HepG2 (cell line): Measurements from ENCODE around the gene LMTK2. TPM values are rescaled to one million over a fixed set of nuclear protein-coding genes. Genes with fewer than 3 reads are reported as not detected.
A peak's percentile ranks its signal among the peaks of the same experiment; 100 is the strongest.

Experiments used
- CENPT ChIP-seq: sonication (generic); formaldehyde crosslinking; IDR thresholded peaks from 2 replicates; pipeline ENCODE4 v1.8.0; 2022; ENCODE audit warnings: low read depth, mild to moderate bottlenecking, moderate library complexity, missing genetic modification reagents
- KLF9 ChIP-seq: IDR thresholded peaks from 2 replicates; pipeline ENCODE4 v1.6.1; 2016; ENCODE audit warnings: low read depth
- NFRKB ChIP-seq: fragments of 450-650 bp; IDR thresholded peaks from 2 replicates; pipeline ENCODE4 v1.6.1; 2017
- NR3C1 ChIP-seq: sonication (generic); formaldehyde crosslinking; IDR thresholded peaks from 2 replicates; pipeline ENCODE4 v1.4.0; 2020; ENCODE audit warnings: missing genetic modification reagents
- RCOR2 ChIP-seq: IDR thresholded peaks from 2 replicates; pipeline ENCODE4 v1.6.1; 2016; ENCODE audit warnings: missing biosample characterization, missing genetic modification reagents
- RELA ChIP-seq: sonication (generic); formaldehyde crosslinking; IDR thresholded peaks from 2 replicates; pipeline ENCODE4 v1.4.0; 2020; ENCODE audit warnings: missing genetic modification reagents
- TAF15 ChIP-seq: fragments of 200-400 bp; formaldehyde crosslinking; IDR thresholded peaks from one replicate; pipeline ENCODE4 v1.6.1; 2018; ENCODE audit warnings: mild to moderate bottlenecking, low read depth, low read length; ENCODE audit not compliant: poor library complexity, severe bottlenecking
- TCF12 ChIP-seq, 2 experiments: fragments of 450-650 bp in 1 of 2; sonication (generic) in 1 of 2; formaldehyde crosslinking in 1 of 2; IDR thresholded peaks; 2 replicates each; pipeline versions ENCODE4 v1.6.1 to v1.8.0; 2017 to 2022; ENCODE audit warnings: antibody characterized with exemption in 1 of 2, mild to moderate bottlenecking in 1 of 2, missing genetic modification reagents in 1 of 2, moderate library complexity in 1 of 2
- THAP11 ChIP-seq: IDR thresholded peaks from 2 replicates; pipeline ENCODE4 v1.6.1; 2016; ENCODE audit warnings: missing biosample characterization, missing genetic modification reagents
- ZNF350 ChIP-seq: sonication (generic); formaldehyde crosslinking; IDR thresholded peaks from 2 replicates; pipeline ENCODE4 v1.4.0; 2020; ENCODE audit warnings: mild to moderate bottlenecking, low read depth, missing genetic modification reagents, borderline replicate concordance
- ZNF546 ChIP-seq: sonication (generic); formaldehyde crosslinking; conservative IDR thresholded peaks from 2 replicates; pipeline ENCODE4 v1.8.1; 2023; ENCODE audit warnings: mild to moderate bottlenecking, missing genetic modification reagents
- ZNF562 ChIP-seq: sonication (generic); formaldehyde crosslinking; IDR thresholded peaks from 2 replicates; pipeline ENCODE4 v1.8.0; 2022; ENCODE audit warnings: missing genetic modification reagents, borderline replicate concordance
- ZNF619 ChIP-seq: sonication (generic); formaldehyde crosslinking; IDR thresholded peaks from 2 replicates; pipeline ENCODE4 v1.4.0; 2020; ENCODE audit warnings: mild to moderate bottlenecking, missing genetic modification reagents
- ZNF772 ChIP-seq: sonication (generic); formaldehyde crosslinking; IDR thresholded peaks from 2 replicates; pipeline ENCODE4 v1.5.0; 2020; ENCODE audit warnings: mild to moderate bottlenecking, missing genetic modification reagents
- ZNF792 ChIP-seq: IDR thresholded peaks from 2 replicates; pipeline ENCODE4 v1.6.1; 2016
- ZSCAN29 ChIP-seq: sonication (generic); formaldehyde crosslinking; conservative IDR thresholded peaks from 2 replicates; pipeline ENCODE4 v1.4.0; 2020; ENCODE audit warnings: mild to moderate bottlenecking, missing genetic modification reagents
- polyA plus RNA-seq, 8 experiments: library from polyadenylated mRNA; depleted of rRNA in 3 of 8; stranded (reverse) in 7 of 8; unstranded in 1 of 8; fragments of >200 nt; fragmentation: Illumina TruSeq in 4 of 8; extraction: Trizol in 4 of 8; gene quantifications; 2 replicates each; pipeline versions ENCODE4 v1.2.1 to v1.2.3, GENCODE V29; 2011 to 2016; ENCODE audit warnings: low read depth in 4 of 8, missing spikeins in 1 of 8, mixed read lengths in 1 of 8; ENCODE audit not compliant: insufficient read depth in 1 of 8
- total RNA-seq, 5 experiments: library from RNA; depleted of rRNA; stranded (reverse); fragments of >200 nt; fragmentation: Illumina TruSeq; extraction: Trizol; gene quantifications; 2 replicates each; pipeline ENCODE4 v1.2.3, GENCODE V29; 2016; ENCODE audit warnings: low read depth in 1 of 5
- TF ChIP-seq, protein P1 (sequence below): sonication (generic); formaldehyde crosslinking; IDR thresholded peaks from 2 replicates; pipeline ENCODE4 v1.5.0; 2020; ENCODE audit warnings: missing genetic modification reagents
- TF ChIP-seq, protein P2 (sequence below): sonication (generic); formaldehyde crosslinking; IDR thresholded peaks from 2 replicates; pipeline ENCODE4 v1.5.1; 2020; ENCODE audit warnings: mild to moderate bottlenecking, missing genetic modification reagents
- TF ChIP-seq, protein P3 (sequence below): IDR thresholded peaks from 2 replicates; pipeline ENCODE4 v1.6.1; 2016; ENCODE audit warnings: missing biosample characterization, missing genetic modification reagents, low read depth
- TF ChIP-seq, protein P4 (sequence below): sonication (generic); formaldehyde crosslinking; IDR thresholded peaks from 2 replicates; pipeline ENCODE4 v1.4.0; 2020; ENCODE audit warnings: missing genetic modification reagents
- TF ChIP-seq, protein P5 (sequence below): sonication (generic); formaldehyde crosslinking; conservative IDR thresholded peaks from 2 replicates; pipeline ENCODE4 v1.4.0; 2020; ENCODE audit warnings: missing genetic modification reagents

Gene LMTK2
- total and polyA plus RNA-seq, 2 of the 13 experiments (the other 11 are each of a cell fraction or from before 2014, with no cell fraction given): 9.5 to 11.7 TPM

DNA sequence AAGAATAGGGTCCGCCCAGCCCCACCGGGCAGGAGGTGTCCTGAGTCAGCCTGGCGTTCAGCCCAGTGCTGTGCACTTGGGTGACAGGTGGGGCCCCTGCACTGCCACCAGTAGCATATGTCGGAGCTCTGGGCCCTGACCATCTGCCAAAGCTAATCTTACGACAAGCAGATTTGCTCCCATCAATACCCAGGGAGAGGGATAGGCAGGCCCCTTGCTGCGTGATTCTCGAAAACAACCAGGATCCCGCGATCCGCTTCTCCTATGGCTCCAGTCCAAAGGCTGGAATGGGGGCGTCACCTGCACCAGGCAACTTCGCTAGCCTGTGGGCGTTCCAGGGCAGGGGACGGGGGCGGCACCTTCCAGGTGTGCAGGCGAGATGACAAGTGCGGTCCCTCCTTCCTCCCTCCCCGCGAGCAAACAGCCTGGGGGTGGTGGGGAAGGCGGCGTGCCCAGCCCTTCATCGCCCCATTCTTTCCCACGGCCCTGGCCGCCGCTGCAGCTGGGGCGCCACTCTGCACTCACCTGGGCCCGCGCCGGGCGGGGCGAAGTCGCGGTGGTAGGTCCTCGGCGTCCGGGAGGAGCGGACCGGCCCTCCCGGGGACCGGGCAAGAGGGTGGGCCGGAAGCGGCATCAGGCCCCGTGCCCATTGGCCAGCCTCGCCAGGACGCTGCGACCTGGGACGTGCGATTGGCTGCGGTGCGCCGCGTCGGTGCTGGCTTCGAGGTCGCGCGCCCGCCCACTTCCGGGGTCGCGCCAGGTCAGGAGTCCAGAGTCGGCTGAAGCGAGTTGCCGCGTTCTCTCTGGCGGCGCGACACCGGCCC, 145.2 kb downstream of the LMTK2 start, which contains the start of gene TECPR1 (continued):
- TF ChIP-seq ZNF546 (CRISPR knock-in tag) (no peak; the same call in 1 of the 2 replicates), TCF12 (IDR thresholded peaks at IDR 0.05) (no peak), TCF12 (CRISPR knock-in tag; IDR thresholded peaks at IDR 0.05) (peak; percentile 70; the same call in 1 of the 2 replicates), THAP11 (CRISPR knock-in tag) (peak; percentile 86), CENPT (CRISPR knock-in tag) (no peak), RCOR2 (no peak), TAF15 (no peak), ZNF792 (CRISPR knock-in tag) (peak; percentile 62; the same call in 1 of the 2 replicates), RELA (CRISPR knock-in tag) (no peak), ZNF772 (CRISPR knock-in tag) (0 out of 2 replicates have a peak, but pooled peaks have one; percentile 16), NR3C1 (CRISPR knock-in tag) (no peak), ZNF562 (no peak), ZNF350 (CRISPR knock-in tag) (no peak), NFRKB (no peak), KLF9 (CRISPR knock-in tag) (no peak), ZSCAN29 (CRISPR knock-in tag) (0 out of 2 replicates have a peak, but pooled peaks have one; percentile 56), ZNF619 (CRISPR knock-in tag) (0 out of 2 replicates have a peak, but pooled peaks have one; percentile 2)
- TF ChIP-seq, protein P1, sequence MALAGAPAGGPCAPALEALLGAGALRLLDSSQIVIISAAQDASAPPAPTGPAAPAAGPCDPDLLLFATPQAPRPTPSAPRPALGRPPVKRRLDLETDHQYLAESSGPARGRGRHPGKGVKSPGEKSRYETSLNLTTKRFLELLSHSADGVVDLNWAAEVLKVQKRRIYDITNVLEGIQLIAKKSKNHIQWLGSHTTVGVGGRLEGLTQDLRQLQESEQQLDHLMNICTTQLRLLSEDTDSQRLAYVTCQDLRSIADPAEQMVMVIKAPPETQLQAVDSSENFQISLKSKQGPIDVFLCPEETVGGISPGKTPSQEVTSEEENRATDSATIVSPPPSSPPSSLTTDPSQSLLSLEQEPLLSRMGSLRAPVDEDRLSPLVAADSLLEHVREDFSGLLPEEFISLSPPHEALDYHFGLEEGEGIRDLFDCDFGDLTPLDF (CRISPR knock-in tag): peak; percentile 45; the same call in 1 of the 2 replicates
- TF ChIP-seq, protein P2, sequence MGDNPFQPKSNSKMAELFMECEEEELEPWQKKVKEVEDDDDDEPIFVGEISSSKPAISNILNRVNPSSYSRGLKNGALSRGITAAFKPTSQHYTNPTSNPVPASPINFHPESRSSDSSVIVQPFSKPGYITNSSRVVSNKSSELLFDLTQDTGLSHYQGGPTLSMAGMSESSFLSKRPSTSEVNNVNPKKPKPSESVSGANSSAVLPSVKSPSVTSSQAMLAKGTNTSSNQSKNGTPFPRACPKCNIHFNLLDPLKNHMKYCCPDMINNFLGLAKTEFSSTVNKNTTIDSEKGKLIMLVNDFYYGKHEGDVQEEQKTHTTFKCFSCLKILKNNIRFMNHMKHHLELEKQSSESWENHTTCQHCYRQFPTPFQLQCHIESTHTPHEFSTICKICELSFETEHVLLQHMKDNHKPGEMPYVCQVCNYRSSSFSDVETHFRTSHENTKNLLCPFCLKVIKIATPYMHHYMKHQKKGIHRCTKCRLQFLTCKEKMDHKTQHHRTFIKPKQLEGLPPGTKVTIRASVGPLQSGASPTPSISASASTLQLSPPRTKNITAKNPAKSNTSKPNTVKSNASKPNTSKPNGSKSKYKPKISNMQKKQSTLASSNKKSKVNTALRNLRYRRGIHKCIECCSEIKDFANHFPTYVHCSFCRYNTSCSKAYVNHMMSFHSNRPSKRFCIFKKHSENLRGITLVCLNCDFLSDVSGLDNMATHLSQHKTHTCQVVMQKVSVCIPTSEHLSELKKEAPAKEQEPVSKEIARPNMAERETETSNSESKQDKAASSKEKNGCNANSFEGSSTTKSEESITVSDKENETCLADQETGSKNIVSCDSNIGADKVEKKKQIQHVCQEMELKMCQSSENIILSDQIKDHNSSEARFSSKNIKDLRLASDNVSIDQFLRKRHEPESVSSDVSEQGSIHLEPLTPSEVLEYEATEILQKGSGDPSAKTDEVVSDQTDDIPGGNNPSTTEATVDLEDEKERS: no peak
- TF ChIP-seq, protein P3, sequence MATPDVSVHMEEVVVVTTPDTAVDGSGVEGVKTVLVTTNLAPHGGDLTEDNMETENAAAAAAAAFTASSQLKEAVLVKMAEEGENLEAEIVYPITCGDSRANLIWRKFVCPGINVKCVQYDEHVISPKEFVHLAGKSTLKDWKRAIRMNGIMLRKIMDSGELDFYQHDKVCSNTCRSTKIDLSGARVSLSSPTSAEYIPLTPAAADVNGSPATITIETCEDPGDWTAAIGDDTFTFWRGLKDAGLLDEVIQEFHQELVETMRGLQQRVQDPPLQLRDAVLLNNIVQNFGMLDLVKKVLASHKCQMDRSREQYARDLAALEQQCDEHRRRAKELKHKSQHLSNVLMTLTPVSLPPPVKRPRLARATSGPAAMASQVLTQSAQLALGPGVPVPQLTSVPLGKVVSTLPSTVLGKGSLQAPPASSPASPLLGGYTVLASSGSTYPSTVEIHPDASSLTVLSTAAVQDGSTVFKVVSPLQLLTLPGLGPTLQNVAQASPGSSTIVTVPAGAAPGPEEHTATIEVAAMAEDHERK (CRISPR knock-in tag): peak; percentile 36; the same call in 1 of the 2 replicates
- TF ChIP-seq, protein P4, sequence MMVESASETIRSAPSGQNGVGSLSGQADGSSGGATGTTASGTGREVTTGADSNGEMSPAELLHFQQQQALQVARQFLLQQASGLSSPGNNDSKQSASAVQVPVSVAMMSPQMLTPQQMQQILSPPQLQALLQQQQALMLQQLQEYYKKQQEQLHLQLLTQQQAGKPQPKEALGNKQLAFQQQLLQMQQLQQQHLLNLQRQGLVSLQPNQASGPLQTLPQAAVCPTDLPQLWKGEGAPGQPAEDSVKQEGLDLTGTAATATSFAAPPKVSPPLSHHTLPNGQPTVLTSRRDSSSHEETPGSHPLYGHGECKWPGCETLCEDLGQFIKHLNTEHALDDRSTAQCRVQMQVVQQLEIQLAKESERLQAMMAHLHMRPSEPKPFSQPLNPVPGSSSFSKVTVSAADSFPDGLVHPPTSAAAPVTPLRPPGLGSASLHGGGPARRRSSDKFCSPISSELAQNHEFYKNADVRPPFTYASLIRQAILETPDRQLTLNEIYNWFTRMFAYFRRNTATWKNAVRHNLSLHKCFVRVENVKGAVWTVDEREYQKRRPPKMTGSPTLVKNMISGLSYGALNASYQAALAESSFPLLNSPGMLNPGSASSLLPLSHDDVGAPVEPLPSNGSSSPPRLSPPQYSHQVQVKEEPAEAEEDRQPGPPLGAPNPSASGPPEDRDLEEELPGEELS (CRISPR knock-in tag): no peak
- TF ChIP-seq, protein P5, sequence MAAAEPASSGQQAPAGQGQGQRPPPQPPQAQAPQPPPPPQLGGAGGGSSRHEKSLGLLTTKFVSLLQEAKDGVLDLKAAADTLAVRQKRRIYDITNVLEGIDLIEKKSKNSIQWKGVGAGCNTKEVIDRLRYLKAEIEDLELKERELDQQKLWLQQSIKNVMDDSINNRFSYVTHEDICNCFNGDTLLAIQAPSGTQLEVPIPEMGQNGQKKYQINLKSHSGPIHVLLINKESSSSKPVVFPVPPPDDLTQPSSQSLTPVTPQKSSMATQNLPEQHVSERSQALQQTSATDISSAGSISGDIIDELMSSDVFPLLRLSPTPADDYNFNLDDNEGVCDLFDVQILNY (CRISPR knock-in tag): 0 out of 2 replicates have a peak, but pooled peaks have one; percentile 44
